ENCODE data around the gene TMC5.

The TMC5 gene

DNA sequence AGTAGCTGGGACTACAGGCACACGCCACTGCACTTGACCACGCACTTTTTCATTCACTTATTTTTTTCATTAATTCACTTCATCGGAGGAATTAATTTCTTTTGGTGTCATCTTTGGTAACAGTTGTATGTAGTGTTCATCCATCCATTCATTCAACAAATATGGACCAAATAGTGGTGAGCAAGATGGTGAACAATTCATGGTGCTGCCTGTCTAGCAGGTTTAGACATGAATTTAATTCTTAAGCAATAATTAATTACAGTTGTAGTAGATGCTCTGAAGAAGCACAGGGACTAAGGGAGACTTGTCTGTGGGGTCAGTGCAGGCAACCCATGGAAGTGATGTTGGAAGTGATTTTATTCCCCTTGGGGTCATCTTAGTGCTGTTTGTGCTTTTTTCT lies 81.8 kb downstream of the TMC5 start:
- H3K36me3 Mint-ChIP-seq (ENCODE audit: low read depth) = peaks cover 33% of the 10 kb centered on the region
- H3K4me3 Mint-ChIP-seq = no peak overlapping the region
- TF ChIP-seq, protein P1, sequence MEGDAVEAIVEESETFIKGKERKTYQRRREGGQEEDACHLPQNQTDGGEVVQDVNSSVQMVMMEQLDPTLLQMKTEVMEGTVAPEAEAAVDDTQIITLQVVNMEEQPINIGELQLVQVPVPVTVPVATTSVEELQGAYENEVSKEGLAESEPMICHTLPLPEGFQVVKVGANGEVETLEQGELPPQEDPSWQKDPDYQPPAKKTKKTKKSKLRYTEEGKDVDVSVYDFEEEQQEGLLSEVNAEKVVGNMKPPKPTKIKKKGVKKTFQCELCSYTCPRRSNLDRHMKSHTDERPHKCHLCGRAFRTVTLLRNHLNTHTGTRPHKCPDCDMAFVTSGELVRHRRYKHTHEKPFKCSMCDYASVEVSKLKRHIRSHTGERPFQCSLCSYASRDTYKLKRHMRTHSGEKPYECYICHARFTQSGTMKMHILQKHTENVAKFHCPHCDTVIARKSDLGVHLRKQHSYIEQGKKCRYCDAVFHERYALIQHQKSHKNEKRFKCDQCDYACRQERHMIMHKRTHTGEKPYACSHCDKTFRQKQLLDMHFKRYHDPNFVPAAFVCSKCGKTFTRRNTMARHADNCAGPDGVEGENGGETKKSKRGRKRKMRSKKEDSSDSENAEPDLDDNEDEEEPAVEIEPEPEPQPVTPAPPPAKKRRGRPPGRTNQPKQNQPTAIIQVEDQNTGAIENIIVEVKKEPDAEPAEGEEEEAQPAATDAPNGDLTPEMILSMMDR (IDR thresholded peaks at IDR 0.05) = no peak
- no peaks in the 10 kb centered on the region for H3K4me1 Mint-ChIP-seq
- H3K27me3 Mint-ChIP-seq (ENCODE audit: low read depth, poor library complexity) = peaks cover 4% of the 10 kb centered on the region
- no peak for DNase-seq
- H3K27ac Mint-ChIP-seq = no peak overlapping the region
- H3K9me3 Mint-ChIP-seq = no peaks in the 10 kb centered on the region

GRCh38 chr16:19502395-19503131 lies 84.9 kb downstream of the TMC5 start:
- H3K27me3 Mint-ChIP-seq (ENCODE audit: low read depth, poor library complexity) = no peaks in the 10 kb centered on the region
- H3K4me3 Mint-ChIP-seq = no peak overlapping the region
- no peaks in the 10 kb centered on the region for H3K4me1 Mint-ChIP-seq
- H3K9me3 Mint-ChIP-seq = no peaks in the 10 kb centered on the region
- TF ChIP-seq, protein P1 (IDR thresholded peaks at IDR 0.05) = peak; percentile 80
- peak; percentile 83 for DNase-seq
- H3K36me3 Mint-ChIP-seq (ENCODE audit: low read depth) = peaks cover 64% of the 10 kb centered on the region
- H3K27ac Mint-ChIP-seq = no peak overlapping the region

DNA sequence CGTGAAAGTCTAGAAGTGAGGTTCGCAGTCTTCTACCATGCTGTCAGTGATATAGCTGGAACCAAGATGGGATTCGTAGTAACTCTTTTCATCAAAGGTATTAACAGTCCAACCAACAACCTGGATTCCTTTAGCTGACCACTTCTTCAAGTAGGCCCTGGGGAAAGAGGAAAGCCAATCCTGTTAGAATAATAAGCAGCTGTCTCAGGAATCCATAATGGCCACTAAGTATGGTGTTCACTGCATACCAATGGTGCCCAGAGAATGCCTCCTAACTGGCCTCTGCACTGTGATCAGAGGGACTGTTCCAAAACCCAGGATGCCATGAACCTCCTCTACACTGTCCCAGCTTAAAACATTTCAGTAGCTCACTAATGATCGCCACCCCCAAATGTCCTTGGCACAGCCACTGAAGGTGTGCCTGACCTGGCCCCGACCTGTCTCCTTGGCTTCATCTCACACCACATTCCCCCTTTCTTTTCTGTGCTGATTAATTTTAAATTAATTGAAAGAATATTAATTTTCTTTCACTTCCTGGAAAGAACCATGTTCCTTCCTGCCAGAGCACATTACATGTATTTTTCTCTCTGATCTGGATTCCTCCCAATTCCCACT lies 85.9 kb downstream of the TMC5 start:
- H3K27ac Mint-ChIP-seq = no peak overlapping the region
- H3K4me1 Mint-ChIP-seq = no peaks in the 10 kb centered on the region
- H3K9me3 Mint-ChIP-seq = no peaks in the 10 kb centered on the region
- H3K4me3 Mint-ChIP-seq = no peak overlapping the region
- no peaks in the 10 kb centered on the region for H3K27me3 Mint-ChIP-seq (ENCODE audit: low read depth, poor library complexity)
- TF ChIP-seq, protein P1 (IDR thresholded peaks at IDR 0.05) = no peak
- peaks cover 69% of the 10 kb centered on the region for H3K36me3 Mint-ChIP-seq (ENCODE audit: low read depth)
- DNase-seq = no peak

DNA sequence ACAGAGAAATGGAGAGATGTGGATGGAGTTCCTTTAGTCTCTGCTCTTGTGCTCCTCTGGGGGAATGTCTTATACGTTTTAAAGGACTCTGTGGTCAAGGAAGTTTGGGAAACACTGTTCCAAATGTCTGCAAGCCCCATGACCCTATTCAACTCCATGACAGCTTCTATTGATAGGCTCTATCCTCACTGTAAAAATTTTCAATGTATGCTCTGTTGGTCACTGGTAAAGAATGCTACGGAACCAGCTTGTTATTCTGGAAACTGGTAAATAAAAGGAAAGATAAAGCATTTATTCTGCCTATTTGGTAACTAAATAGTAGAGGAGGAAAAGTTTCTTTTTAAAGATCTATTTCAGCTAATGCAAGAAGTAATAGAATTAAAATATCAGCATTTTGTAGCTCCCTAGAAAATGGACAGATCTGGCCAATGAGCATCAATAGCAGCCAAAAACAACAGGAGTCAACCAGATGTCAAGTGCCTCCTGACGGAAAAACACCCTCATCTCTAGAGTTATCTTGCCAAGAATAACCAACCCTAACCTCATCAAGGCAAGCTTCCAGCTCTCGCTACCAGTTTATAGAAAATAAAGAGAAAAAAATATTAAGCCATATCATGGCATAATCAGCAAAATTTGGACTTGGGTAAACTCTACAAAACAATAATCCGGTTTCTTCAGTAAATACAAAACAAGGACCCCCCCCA lies 88.1 kb downstream of the TMC5 start:
- no peaks in the 10 kb centered on the region for H3K4me1 Mint-ChIP-seq
- TF ChIP-seq, protein P1 (IDR thresholded peaks at IDR 0.05) = no peak
- no peak overlapping the region for H3K4me3 Mint-ChIP-seq
- peaks cover 67% of the 10 kb centered on the region for H3K36me3 Mint-ChIP-seq (ENCODE audit: low read depth)
- H3K27me3 Mint-ChIP-seq (ENCODE audit: low read depth, poor library complexity) = no peaks in the 10 kb centered on the region
- H3K9me3 Mint-ChIP-seq = no peaks in the 10 kb centered on the region
- H3K27ac Mint-ChIP-seq = no peak overlapping the region
- DNase-seq = no peak

- no peak overlapping the region for H3K27ac Mint-ChIP-seq
- no peaks in the 10 kb centered on the region for H3K27me3 Mint-ChIP-seq (ENCODE audit: low read depth, poor library complexity)
- H3K4me3 Mint-ChIP-seq = no peak overlapping the region
- no peaks in the 10 kb centered on the region for H3K9me3 Mint-ChIP-seq
- H3K4me1 Mint-ChIP-seq = no peaks in the 10 kb centered on the region
- peaks cover 68% of the 10 kb centered on the region for H3K36me3 Mint-ChIP-seq (ENCODE audit: low read depth)
- TF ChIP-seq, protein P1 (IDR thresholded peaks at IDR 0.05) = no peak
- no peak for DNase-seq
Measured at GRCh38 chr16:19506965-19507364, 89.3 kb downstream of the TMC5 start.

Data from nephron progenitor cell (in vitro differentiated cells).